ENCODE results near the gene DOC2B.

DNA sequence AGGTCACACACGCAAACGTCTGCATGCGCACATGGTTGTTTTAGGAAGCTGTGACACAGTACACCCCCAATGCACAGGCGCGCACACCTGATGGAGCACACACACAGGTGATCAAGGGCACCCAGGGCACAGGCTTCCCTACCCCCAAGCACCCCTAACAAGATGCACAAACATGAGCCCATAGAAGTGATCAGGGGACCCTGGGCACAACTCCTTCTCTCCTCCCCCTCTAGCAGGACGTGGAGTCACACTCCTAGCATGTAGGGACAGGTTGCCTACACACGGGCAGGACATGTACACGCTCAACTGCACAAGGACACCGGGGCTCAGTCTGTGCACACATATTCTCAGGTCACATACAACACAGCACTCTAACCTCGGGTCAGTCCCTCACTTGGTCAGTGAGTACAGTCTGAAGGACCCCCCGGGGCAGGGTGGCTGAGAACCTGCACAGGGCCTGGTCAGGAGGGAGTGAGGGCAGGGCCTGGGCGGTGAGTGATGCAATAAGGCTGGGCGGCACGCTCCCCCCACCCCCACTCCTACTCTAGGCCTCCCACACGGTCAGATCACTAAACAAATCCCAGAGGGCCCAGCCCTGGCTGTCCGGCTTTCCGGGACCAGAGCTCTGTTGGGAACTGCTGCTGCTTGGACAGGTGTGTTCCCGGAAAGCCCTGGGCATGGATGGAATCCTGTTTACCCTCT, 751 bp upstream of the DOC2B start:
- TF ChIP-seq, protein P1, sequence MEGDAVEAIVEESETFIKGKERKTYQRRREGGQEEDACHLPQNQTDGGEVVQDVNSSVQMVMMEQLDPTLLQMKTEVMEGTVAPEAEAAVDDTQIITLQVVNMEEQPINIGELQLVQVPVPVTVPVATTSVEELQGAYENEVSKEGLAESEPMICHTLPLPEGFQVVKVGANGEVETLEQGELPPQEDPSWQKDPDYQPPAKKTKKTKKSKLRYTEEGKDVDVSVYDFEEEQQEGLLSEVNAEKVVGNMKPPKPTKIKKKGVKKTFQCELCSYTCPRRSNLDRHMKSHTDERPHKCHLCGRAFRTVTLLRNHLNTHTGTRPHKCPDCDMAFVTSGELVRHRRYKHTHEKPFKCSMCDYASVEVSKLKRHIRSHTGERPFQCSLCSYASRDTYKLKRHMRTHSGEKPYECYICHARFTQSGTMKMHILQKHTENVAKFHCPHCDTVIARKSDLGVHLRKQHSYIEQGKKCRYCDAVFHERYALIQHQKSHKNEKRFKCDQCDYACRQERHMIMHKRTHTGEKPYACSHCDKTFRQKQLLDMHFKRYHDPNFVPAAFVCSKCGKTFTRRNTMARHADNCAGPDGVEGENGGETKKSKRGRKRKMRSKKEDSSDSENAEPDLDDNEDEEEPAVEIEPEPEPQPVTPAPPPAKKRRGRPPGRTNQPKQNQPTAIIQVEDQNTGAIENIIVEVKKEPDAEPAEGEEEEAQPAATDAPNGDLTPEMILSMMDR (IDR thresholded peaks at IDR 0.05), result no peak
- TF ChIP-seq POLR2A (IDR thresholded peaks at IDR 0.05), result no peak

Data from sigmoid colon (tissue), 3 donors.